HCT116 (cell line): ENCODE measurements around the gene PPP1R2B. TPM values are rescaled to one million over a fixed set of nuclear protein-coding genes. Genes with fewer than 3 reads are reported as not detected.

Experiments used
- ATAC-seq: fragments of 200-7000 bp; cut with Tn5 transposase; 2 replicates; pipeline ENCODE4 v1.9.1; 2020; ENCODE audit warnings: mild to moderate bottlenecking, moderate library complexity
- BruUV-seq: library from RNA; stranded (reverse); fragments of 400-500 nt; replicated peaks from 2 replicates; lab custom pipeline; 2021; lab: Mats Ljungman, UMichigan
- CTCF ChIA-PET: fragments of 300-600 bp; sonication (Branson Sonifier 250); formaldehyde crosslinking; loops from one replicate; lab custom pipeline; 2021; ENCODE audit warnings: antibody characterized with exemption; lab: Charles Lee
- POLR2A ChIA-PET: fragments of 300-600, 350-600 bp; sonication (Branson Sonifier 250); formaldehyde crosslinking; loops from one replicate; lab custom pipeline; 2021; ENCODE audit warnings: antibody characterized with exemption; lab: Charles Lee
- RAD21 ChIA-PET, 2 experiments: fragments of 300-600 bp; sonication (Branson Sonifier 250); formaldehyde crosslinking; loops; one replicate each; lab custom pipeline; 2023; ENCODE audit warnings: low total read pairs in 2 of 2; ENCODE audit not compliant: uncharacterized antibody in 2 of 2, unreplicated experiment in 2 of 2, low non-redundant PET in 1 of 2; lab: Charles Lee
- DNase-seq: peaks from one replicate; pipeline ENCODE4 v3.0.0-alpha.2; 2010; ENCODE audit warnings: low read depth, low spot score
- H2AFZ ChIP-seq: fragments of 200-600 bp; shearing (Covaris generic), sonication (generic); 2 replicates; pipeline ENCODE4 v1.6.1; 2017; ENCODE audit warnings: low read depth, mixed run types, mixed read lengths, antibody characterized with exemption, low read length; ENCODE audit not compliant: poor library complexity, severe bottlenecking
- H3K27ac ChIP-seq: 2 replicates; pipeline ENCODE4 v1.5.1; 2012; ENCODE audit warnings: low read depth, low read length
- H3K27me3 ChIP-seq: fragments of 200-600 bp; sonication (generic); 2 replicates; pipeline ENCODE4 v1.6.1; 2016; ENCODE audit warnings: mixed run types, low read length, mixed read lengths; ENCODE audit not compliant: insufficient read depth
- H3K36me3 ChIP-seq, 2 experiments: fragments of 200-500 bp in 1 of 2; fragments of 200-600 bp in 1 of 2; sonication (Bioruptor generic) in 1 of 2; sonication (generic) in 1 of 2; 2 replicates each; pipeline versions ENCODE4 v1.5.1 to v1.6.1; 2014 to 2016; ENCODE audit warnings: low read length in 2 of 2, inconsistent platforms in 1 of 2, mixed read lengths in 1 of 2, mixed run types in 1 of 2; ENCODE audit not compliant: insufficient read depth in 2 of 2, control insufficient read depth in 1 of 2
- H3K4me1 ChIP-seq, 2 experiments: fragments of 200-600 bp in 1 of 2; sonication (generic) in 1 of 2; 2 replicates each; pipeline versions ENCODE4 v1.5.1 to v1.6.1; 2012 to 2017; ENCODE audit warnings: low read length in 2 of 2, inconsistent platforms in 1 of 2, mild to moderate bottlenecking in 1 of 2, mixed read lengths in 1 of 2, mixed run types in 1 of 2, moderate library complexity in 1 of 2; ENCODE audit not compliant: insufficient read depth in 2 of 2, control insufficient read depth in 1 of 2
- H3K4me2 ChIP-seq: fragments of 200-600 bp; sonication (generic); 2 replicates; pipeline ENCODE4 v1.6.1; 2017; ENCODE audit warnings: mixed run types, low read length, mixed read lengths
- H3K4me3 ChIP-seq, 2 experiments: fragments of 200-600 bp in 1 of 2; sonication (generic) in 1 of 2; replicated peaks in 1 of 2; 2 replicates each; pipeline ENCODE4 v1.5.1; 2011 to 2016; ENCODE audit warnings: low read length in 2 of 2, control low read depth in 1 of 2, low read depth in 1 of 2, mild to moderate bottlenecking in 1 of 2, mixed read lengths in 1 of 2, mixed run types in 1 of 2
- H3K79me2 ChIP-seq: fragments of 200-600 bp; sonication (generic); 2 replicates; pipeline ENCODE4 v1.6.1; 2017; ENCODE audit warnings: mild to moderate bottlenecking, mixed run types, low read length, moderate library complexity, mixed read lengths; ENCODE audit not compliant: insufficient read depth
- H3K9ac ChIP-seq: fragments of 200-600 bp; sonication (generic); 2 replicates; pipeline ENCODE4 v1.6.1; 2016; ENCODE audit warnings: low read length, mixed read lengths
- H3K9me2 ChIP-seq: fragments of 200-600 bp; sonication (generic), shearing (Covaris generic); 2 replicates; pipeline ENCODE4 v1.6.1; 2017; ENCODE audit warnings: mixed run types, mild to moderate bottlenecking, moderate library complexity; ENCODE audit not compliant: insufficient read depth
- H3K9me3 ChIP-seq, 2 experiments: fragments of 200-500 bp in 1 of 2; fragments of 200-600 bp in 1 of 2; sonication (Bioruptor generic) in 1 of 2; sonication (generic) in 1 of 2; 2 replicates each; pipeline ENCODE4 v1.6.1; 2014 to 2017; ENCODE audit warnings: low read length in 2 of 2, mixed read lengths in 2 of 2, inconsistent platforms in 1 of 2, low read depth in 1 of 2, mild to moderate bottlenecking in 1 of 2, mixed run types in 1 of 2, moderate library complexity in 1 of 2; ENCODE audit not compliant: control insufficient read depth in 1 of 2, insufficient read depth in 1 of 2
- H4K20me1 ChIP-seq: fragments of 200-600 bp; sonication (generic), shearing (Covaris generic); 2 replicates; pipeline ENCODE4 v1.6.1; 2017; ENCODE audit warnings: mixed run types, mild to moderate bottlenecking, moderate library complexity; ENCODE audit not compliant: insufficient read depth
- CBX3 ChIP-seq: IDR thresholded peaks from 2 replicates; pipeline ENCODE4 v1.6.1; 2012; ENCODE audit warnings: low read depth
- CEBPB ChIP-seq: IDR thresholded peaks from 2 replicates; pipeline ENCODE4 v1.6.1; 2012; ENCODE audit warnings: low read depth
- EGR1 ChIP-seq: IDR thresholded peaks from 2 replicates; pipeline ENCODE4 v1.6.1; 2012; ENCODE audit warnings: low read depth
- ELF1 ChIP-seq: IDR thresholded peaks from 2 replicates; pipeline ENCODE4 v1.6.1; 2012; ENCODE audit warnings: low read depth, borderline replicate concordance
- EZH2 ChIP-seq: fragments of 200-600 bp; sonication (generic); IDR thresholded peaks from 2 replicates; pipeline ENCODE4 v1.6.1; 2017; ENCODE audit warnings: antibody characterized with exemption, mixed run types
- FOSL1 ChIP-seq: IDR thresholded peaks from 2 replicates; pipeline ENCODE4 v1.6.1; 2012; ENCODE audit warnings: low read depth
- JUND ChIP-seq: IDR thresholded peaks from 2 replicates; pipeline ENCODE4 v1.6.1; 2012
- POLR2A ChIP-seq: IDR thresholded peaks from 2 replicates; pipeline ENCODE4 v1.7.0; 2011; ENCODE audit warnings: borderline replicate concordance; ENCODE audit not compliant: insufficient read depth, insufficient read length; ENCODE audit errors: extremely low read depth
- POLR2AphosphoS5 ChIP-seq: IDR thresholded peaks from 2 replicates; pipeline ENCODE4 v1.6.1; 2011; ENCODE audit warnings: mild to moderate bottlenecking, low read depth, low read length, moderate library complexity
- SIN3A ChIP-seq: IDR thresholded peaks from 2 replicates; pipeline ENCODE4 v1.6.1; 2012; ENCODE audit warnings: low read depth
- SP1 ChIP-seq: IDR thresholded peaks from 2 replicates; pipeline ENCODE4 v1.6.1; 2012; ENCODE audit warnings: low read depth
- SRF ChIP-seq: IDR thresholded peaks from 2 replicates; pipeline ENCODE4 v1.6.1; 2012; ENCODE audit warnings: low read depth
- TCF7L2 ChIP-seq: IDR thresholded peaks from 2 replicates; pipeline ENCODE4 v1.7.0; 2011; ENCODE audit warnings: borderline replicate concordance, inconsistent platforms; ENCODE audit not compliant: insufficient read depth, insufficient read length; ENCODE audit errors: extremely low read depth
- YY1 ChIP-seq: IDR thresholded peaks from 2 replicates; pipeline ENCODE4 v1.6.1; 2011; ENCODE audit warnings: low read length, low read depth, moderate library complexity, mild to moderate bottlenecking; ENCODE audit not compliant: insufficient replicate concordance; ENCODE audit errors: extremely low read depth
- ZFX ChIP-seq: fragments of 450-650 bp; IDR thresholded peaks from 2 replicates; pipeline ENCODE4 v1.6.1; 2017
- intact Hi-C: fragments of 100-400 bp; cut with micrococcal nuclease; formaldehyde crosslinking; loops from 2 replicates; pipeline ENCODE4 v1.10.0; 2022
- total RNA-seq: library from RNA; stranded (reverse); gene quantifications from one replicate; pipeline ENCODE4 v1.2.1, GENCODE V29; 2021; ENCODE audit not compliant: unreplicated experiment
- TF ChIP-seq, protein P1 (sequence below): IDR thresholded peaks from 2 replicates; pipeline ENCODE4 v1.6.1; 2012; ENCODE audit warnings: low read depth
- TF ChIP-seq, protein P2 (sequence below): IDR thresholded peaks from 2 replicates; pipeline ENCODE4 v1.6.1; 2012

The PPP1R2B gene
- total RNA-seq, 1 experiment from 2014 or later: not detected

DNA sequence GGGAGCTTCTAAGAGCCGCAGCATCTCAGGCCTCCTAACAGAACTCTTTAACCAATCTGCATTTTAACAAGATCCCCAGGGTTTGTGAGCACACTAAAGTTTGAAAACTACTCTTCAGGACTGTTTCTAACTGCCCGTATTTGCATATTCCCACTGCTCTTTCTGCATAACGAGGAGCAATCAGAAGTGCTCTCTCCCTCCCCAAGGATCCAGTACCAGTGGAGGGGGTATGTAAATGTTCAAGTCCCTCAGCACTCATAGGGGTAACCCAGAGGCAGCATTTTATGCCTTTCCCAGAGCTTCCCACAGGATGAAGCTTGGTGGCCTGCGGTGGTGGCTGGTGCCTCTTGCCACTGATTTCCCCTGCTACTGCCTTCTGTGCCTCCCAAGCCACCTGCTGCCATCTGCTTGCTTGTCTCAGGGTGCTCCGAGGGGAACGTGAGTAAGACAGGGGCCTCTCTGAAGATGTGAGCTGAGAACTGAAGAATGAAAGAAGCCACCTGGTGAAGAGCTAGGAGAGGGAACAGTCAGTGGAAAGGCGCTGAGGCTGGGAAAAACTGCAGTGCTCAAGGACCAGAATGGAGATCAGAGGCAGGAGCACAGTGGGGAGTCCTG, 30.0 kb upstream of the PPP1R2B start:
- RAD21 ChIA-PET: no interaction called here
- Histone ChIP-seq H3K9ac (no peak overlapping the region), H3K27me3 (no peaks in the 10 kb centered on the region), H2AFZ (no peak overlapping the region), H4K20me1 (no peaks in the 10 kb centered on the region), H3K9me3 (no peaks in the 10 kb centered on the region), H3K4me3 (no peak overlapping the region), H3K36me3 (no peaks in the 10 kb centered on the region), H3K4me2 (no peak overlapping the region), H3K27ac (no peak overlapping the region), H3K9me2 (no peaks in the 10 kb centered on the region), H3K79me2 (no peaks in the 10 kb centered on the region), H3K4me1 (no peaks in the 10 kb centered on the region)
- no TSS peak for BruUV-seq
- intact Hi-C loops: loop anchor here (10.0 kb wide), 1 partner anchor 1845 kb away; no protein-coding TSS in a partner anchor
- no peak for ATAC-seq
- CTCF ChIA-PET: no interaction called here
- DNase-seq: no peak
- POLR2A ChIA-PET: no interaction called here
- TF ChIP-seq SRF (no peak), POLR2A (no peak), JUND (no peak), ZFX (no peak), CEBPB (no peak), CBX3 (no peak), FOSL1 (no peak), EZH2 (no peak), YY1 (no peak), ELF1 (no peak), TCF7L2 (no peak), EGR1 (no peak), SP1 (no peak), SIN3A (no peak), POLR2AphosphoS5 (no peak)
- TF ChIP-seq, protein P1, sequence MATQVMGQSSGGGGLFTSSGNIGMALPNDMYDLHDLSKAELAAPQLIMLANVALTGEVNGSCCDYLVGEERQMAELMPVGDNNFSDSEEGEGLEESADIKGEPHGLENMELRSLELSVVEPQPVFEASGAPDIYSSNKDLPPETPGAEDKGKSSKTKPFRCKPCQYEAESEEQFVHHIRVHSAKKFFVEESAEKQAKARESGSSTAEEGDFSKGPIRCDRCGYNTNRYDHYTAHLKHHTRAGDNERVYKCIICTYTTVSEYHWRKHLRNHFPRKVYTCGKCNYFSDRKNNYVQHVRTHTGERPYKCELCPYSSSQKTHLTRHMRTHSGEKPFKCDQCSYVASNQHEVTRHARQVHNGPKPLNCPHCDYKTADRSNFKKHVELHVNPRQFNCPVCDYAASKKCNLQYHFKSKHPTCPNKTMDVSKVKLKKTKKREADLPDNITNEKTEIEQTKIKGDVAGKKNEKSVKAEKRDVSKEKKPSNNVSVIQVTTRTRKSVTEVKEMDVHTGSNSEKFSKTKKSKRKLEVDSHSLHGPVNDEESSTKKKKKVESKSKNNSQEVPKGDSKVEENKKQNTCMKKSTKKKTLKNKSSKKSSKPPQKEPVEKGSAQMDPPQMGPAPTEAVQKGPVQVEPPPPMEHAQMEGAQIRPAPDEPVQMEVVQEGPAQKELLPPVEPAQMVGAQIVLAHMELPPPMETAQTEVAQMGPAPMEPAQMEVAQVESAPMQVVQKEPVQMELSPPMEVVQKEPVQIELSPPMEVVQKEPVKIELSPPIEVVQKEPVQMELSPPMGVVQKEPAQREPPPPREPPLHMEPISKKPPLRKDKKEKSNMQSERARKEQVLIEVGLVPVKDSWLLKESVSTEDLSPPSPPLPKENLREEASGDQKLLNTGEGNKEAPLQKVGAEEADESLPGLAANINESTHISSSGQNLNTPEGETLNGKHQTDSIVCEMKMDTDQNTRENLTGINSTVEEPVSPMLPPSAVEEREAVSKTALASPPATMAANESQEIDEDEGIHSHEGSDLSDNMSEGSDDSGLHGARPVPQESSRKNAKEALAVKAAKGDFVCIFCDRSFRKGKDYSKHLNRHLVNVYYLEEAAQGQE: no peak
- TF ChIP-seq, protein P2, sequence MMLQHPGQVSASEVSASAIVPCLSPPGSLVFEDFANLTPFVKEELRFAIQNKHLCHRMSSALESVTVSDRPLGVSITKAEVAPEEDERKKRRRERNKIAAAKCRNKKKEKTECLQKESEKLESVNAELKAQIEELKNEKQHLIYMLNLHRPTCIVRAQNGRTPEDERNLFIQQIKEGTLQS: no peak
